ENCODE measurements around the gene GNAS-AS1.

Gene GNAS-AS1

DNA sequence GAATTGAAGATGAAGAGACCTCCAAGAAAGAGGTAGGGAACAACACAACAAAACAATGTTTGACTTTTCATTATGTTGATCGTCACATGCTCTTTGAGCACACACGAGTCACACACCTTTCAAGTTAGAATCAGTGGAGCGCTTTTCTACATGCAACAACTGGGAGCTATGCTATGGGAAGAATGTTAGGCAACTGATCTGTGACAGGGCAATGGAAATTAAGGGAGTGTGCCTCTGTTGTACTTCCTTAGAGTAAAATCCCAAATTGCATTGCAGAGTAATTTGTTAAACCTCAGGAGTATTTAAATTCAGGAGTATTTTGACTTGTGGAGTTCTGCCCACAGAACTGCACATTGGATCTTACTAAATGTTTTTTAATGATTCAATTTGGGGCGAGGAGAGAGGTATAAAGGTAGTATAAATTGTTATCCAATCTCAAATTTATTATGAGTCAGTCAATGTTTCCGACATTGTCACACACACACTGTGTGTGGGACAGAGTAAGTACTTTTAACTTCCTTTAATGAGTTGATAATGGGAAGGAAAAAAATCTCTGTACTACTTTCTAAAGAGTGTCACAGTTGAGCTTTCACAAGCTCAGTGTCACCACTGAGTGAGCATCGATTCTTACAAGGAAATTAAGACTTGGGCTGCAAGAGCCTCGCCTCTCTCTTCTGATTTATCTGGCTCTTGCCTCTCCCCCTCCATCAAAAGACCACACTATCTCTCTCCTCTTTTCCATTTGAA is 12.5 kb upstream of the GNAS-AS1 start:
- no peak for DNase-seq (ENCODE audit: low read depth in 3 of 3, low spot score in 1 of 3)

DNA sequence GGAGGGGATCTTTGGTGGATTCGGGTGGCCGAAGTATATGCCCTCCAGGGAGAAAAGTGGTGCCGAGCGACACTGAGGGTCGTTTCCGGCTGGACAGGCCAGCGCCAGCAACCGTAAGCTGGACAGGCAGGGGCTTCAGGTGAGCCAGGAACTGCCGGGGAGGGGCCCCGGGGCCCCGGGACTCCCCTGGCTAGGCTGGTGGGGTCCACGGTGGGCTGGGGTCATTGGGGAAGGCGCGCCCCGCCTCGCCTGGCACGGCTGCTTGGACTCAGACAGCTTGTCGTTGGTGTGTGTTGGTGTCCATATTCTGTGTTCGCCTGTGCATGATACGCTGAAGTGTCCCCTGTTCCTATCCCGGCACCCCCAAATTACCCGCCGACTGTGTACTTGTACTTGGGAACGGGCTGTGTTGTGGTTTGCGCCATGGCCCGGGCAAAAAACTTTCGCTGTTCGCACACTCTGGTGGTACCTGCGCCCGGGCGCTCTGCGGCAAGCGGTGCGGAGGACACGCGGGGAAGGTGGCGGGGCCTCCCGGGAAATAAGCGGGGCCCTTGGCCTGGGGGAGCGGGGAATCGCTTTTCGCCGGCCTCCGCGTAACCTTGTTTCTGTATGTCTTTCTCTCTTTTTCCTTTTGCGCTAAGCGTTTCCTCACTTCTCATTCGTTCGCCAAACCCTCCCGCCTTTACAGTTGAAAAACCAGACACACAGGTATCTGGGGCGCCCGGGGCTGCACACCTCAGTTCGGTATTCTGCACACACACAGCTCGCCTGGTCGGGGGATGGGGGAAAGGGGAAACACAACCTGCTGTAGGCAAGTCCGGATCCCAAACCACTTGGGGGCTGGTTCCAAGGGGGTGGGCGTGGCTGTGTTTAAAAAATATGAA is 5.0 kb upstream of the GNAS-AS1 start:
- no peak for DNase-seq (ENCODE audit: low read depth in 3 of 3, low spot score in 1 of 3)

DNA sequence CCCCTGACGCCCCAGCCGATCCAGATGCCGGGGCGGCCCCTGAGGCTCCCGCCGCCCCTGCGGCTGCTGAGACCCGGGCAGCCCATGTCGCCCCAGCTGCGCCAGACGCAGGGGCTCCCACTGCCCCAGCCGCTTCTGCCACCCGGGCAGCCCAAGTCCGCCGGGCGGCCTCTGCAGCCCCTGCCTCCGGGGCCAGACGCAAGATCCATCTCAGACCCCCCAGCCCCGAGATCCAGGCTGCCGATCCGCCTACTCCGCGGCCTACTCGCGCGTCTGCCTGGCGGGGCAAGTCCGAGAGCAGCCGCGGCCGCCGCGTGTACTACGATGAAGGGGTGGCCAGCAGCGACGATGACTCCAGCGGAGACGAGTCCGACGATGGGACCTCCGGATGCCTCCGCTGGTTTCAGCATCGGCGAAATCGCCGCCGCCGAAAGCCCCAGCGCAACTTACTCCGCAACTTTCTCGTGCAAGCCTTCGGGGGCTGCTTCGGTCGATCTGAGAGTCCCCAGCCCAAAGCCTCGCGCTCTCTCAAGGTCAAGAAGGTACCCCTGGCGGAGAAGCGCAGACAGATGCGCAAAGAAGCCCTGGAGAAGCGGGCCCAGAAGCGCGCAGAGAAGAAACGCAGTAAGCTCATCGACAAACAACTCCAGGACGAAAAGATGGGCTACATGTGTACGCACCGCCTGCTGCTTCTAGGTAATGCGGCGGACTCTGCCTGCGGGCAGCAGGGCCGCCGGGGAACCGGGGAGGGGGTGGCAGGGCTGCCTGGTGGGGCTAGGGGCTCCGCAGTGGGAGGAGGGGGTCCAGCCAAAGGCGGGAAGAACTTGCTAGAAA is 4.2 kb upstream of the GNAS-AS1 start:
- no peak for DNase-seq (ENCODE audit: low read depth in 3 of 3, low spot score in 1 of 3)

DNA sequence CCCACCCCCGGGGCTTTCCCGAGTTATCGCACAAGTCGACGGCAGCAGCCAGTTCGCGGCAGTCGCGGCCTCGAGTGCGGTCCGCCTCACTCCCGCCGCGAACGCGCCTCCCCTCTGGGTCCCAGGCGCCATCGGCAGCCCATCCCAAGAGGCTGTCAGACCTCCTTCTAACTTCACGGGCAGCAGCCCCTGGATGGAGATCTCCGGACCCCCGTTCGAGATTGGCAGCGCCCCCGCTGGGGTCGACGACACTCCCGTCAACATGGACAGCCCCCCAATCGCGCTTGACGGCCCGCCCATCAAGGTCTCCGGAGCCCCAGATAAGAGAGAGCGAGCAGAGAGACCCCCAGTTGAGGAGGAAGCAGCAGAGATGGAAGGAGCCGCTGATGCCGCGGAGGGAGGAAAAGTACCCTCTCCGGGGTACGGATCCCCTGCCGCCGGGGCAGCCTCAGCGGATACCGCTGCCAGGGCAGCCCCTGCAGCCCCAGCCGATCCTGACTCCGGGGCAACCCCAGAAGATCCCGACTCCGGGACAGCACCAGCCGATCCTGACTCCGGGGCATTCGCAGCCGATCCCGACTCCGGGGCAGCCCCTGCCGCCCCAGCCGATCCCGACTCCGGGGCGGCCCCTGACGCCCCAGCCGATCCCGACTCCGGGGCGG is 3.4 kb upstream of the GNAS-AS1 start:
- DNase-seq (ENCODE audit: low read depth in 3 of 3, low spot score in 1 of 3) = no peak

DNA sequence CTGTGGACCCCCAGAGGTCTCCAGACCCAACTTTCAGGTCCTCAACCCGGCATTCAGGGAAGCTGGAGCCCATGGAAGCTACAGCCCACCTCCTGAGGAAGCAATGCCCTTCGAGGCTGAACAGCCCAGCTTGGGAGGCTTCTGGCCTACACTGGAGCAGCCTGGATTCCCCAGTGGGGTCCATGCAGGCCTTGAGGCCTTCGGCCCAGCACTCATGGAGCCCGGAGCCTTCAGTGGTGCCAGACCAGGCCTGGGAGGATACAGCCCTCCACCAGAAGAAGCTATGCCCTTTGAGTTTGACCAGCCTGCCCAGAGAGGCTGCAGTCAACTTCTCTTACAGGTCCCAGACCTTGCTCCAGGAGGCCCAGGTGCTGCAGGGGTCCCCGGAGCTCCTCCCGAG is 2.8 kb upstream of the GNAS-AS1 start:
- no peak for DNase-seq (ENCODE audit: low read depth in 3 of 3, low spot score in 1 of 3)

DNA sequence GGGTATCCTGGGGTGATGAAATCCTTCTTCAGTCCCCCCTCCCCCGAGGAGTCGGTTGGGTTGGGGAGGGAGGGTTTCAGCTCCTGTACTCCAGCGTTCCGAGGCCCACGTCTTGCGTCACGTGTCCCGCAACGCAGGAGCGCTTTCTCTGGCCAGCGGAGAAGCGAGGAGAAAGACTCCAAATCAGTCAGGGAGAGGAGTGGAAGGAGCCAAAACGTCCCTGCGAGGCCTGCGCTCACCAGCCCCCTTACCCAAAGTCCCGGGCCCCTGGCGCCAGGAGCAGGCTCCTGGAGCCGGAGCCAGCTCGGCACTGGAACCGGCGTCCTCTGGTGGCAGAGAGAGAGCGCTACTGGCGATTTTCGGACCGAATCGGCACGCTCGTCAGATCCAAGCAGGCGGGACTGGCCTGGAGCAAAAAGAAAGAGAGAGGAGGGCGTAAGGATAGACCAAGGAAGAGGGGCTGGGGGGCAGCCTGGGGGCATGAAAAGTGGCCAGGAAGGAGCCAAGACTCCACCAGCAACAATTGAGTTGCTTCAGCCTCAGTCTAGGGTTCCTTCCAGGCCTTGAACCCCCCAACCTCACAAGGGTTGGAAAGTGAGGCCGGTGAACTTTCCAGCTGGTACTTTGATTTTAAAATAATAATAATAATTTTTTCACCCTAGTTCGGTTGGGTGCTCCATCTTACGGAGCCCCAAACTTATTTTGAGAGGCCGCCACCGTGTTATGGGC is 2.0 kb upstream of the GNAS-AS1 start, which contains the start of gene GNAS:
GNAS (plus strand) TSS at position 174 of the 729 bp plus-strand sequence.
- DNase-seq (ENCODE audit: low read depth in 3 of 3, low spot score in 1 of 3) = peak in 1 of 3 donors; percentile 37

DNA sequence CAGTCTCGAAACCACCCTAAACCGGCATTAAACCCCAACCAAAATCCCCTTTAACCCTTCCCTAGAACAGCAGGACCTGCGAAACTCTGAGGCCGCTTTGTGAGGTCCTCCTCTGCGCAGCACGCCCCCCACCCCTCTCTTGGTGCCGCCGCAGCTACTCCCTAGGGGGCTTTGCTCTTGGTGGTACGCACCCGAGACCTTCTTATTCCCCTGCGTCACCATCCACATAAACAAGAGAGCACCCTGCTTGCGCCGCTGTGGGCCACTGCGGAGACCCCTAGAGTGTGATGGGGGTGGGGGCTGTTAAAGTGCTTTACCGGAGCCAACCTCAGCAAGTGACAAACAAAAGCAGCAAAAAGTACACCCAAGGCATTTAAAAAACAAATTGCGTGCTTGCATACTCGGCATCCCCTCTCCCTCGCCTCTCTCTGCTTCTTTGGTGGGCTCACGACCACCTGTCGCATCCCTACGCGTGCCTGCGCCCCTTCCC is 1.3 kb upstream of the GNAS-AS1 start:
- DNase-seq (ENCODE audit: low read depth in 3 of 3, low spot score in 1 of 3) = no peak

DNA sequence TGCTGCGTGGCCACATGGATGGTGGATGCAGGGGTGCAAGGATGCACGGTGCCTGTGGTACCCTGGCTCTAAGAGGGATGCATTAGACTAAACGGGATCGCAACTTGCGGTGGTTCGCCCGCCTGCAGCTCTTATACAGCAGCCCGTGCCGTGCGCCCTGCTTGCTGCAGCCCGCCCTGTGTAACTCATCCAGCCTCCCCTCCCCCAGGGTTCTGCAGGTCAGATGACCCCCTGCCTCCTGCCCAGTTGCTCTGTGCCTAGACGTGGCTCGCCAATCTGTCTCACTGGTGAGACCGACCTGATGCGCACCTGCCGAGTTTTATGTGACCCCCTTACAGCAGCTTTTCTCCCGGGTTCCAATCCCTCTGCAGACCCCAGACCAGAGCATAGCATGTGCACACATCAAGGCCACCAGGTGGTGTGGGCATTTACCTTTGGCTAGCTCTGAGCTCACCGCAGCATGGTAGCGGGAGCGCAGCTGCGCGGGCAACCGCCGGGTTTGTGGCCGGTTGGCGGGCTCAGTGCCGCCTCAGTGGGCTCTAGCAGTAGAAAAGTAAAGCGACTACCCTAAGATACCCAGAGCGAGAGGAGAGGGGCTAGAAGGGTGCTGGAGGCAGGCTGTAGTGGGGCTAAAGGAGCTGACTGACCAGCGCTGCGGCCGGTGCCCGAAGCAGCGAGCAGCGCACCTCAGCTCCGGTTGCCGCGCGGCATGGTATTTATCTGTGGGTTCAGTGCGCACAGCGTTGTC is 693 bp upstream of the GNAS-AS1 start:
- no peak for DNase-seq (ENCODE audit: low read depth in 3 of 3, low spot score in 1 of 3)

DNA sequence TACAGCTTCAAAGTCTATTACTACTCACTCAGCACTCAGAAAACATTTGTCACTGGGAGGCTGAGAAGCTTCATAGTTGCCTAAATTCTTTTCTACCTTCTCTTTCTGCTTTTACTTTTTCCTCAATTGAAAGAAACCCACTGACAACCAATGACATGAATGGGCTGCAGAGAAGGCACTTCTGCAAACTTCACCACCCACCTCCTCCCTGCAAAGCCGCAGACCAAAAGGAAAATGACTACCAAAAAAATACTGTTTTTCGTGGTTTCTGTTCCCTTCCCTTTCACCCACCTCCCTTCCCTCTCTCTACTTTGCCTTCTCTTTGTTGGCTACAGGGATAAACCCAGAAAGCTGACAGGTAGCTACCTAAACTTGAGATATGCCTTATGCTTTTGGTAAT is 3.2 kb downstream of the GNAS-AS1 start:
- no peak for DNase-seq (ENCODE audit: low read depth in 3 of 3, low spot score in 1 of 3)

DNA sequence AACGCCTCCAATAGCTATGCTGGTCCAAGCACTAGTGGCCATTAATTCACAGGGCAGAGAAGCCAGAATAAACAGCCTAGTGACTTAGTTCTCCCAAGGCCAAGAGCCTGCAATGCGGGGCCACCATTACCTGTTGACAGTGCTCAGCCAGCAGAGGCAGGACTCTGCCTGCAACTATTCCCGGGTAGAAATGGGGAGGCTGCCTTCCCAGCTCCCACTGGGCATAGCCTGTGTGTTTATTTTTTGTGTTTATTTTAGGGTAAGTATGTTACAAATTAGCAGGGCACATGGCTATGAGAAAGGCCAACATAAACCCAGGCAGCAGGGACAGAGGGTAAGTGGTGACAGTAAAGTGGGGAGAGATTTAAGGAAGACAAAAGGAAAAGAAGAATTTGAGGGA is 5.0 kb downstream of the GNAS-AS1 start:
- no peak for DNase-seq (ENCODE audit: low read depth in 3 of 3, low spot score in 1 of 3)

DNA sequence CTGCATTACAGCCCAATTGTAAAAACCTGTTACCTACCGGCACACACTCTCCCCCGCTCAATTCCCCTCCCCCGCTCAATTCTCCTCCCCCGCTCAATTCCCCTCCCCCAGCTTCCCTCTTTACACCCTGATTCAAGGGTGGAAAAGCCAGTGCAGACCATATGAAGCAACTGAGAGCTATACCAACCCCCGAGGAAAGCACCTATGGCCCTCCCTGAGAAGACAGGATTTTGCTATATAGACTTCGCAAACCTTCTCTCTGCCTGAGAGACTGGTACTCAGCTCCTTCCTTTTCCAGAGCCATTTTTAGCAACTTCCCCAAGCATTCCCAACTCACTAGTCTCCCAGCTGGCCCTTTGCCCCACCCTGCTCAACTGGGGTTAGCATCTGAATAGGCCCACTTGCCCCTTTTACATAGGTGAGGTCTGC is 7.6 kb downstream of the GNAS-AS1 start:
- DNase-seq (ENCODE audit: low read depth in 3 of 3, low spot score in 1 of 3) = no peak

DNA sequence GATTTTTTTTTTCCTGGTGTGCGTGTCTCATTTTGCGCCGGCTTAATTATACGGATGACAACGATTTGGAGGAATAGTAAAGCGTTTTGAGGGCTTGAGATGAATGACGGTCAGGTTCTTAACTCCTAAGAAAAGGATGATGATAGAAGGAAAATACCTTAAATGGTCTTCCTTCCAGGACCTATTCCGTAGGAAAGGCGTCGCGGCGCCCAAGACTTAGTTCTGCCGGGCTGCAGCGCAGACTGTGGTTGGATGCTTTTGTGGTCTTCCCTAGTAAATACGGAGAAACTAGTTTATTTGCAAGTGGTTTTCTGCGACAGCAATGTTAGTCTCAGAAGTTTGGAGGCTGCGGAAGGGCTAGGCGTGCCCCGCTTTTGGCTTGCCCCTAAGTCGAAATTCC is 8.4 kb downstream of the GNAS-AS1 start:
- no peak for DNase-seq (ENCODE audit: low read depth in 3 of 3, low spot score in 1 of 3)

DNA sequence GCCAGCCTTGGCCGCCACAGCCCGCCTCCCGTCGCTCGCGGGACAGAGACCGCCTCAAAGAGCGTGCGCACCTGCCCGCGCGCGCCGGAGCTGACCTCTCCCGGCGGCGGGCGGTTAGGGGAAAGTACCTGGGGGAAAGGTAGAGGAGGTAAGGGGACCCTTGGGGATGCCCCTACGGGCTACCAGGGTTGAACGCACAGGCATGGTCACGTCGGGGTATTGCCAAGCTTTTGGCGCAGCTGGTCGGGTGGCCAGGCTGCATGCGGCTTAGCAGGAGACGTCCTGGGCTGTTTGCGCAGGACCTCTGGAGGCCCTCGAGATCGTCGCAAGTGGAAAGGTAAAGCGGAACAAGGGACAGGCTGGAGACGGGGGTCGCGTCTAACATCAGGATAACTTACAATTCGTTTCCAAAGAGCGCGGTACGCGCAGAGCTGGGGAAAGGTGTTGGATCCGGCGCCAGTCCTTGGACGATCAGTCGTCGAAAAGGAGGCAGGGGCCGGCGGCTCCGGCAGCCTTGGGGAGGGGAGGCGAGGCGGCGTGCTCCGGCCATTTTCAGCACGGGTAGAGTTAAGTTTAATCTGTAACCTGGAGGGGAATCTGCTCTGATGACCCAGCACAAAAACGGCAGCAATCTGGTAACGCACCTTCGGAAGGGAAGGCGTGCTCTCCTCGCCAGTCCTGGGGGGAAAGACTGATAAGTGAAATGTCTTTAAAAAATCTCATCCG is 9.0 kb downstream of the GNAS-AS1 start:
- no peak for DNase-seq (ENCODE audit: low read depth in 3 of 3, low spot score in 1 of 3)

DNA sequence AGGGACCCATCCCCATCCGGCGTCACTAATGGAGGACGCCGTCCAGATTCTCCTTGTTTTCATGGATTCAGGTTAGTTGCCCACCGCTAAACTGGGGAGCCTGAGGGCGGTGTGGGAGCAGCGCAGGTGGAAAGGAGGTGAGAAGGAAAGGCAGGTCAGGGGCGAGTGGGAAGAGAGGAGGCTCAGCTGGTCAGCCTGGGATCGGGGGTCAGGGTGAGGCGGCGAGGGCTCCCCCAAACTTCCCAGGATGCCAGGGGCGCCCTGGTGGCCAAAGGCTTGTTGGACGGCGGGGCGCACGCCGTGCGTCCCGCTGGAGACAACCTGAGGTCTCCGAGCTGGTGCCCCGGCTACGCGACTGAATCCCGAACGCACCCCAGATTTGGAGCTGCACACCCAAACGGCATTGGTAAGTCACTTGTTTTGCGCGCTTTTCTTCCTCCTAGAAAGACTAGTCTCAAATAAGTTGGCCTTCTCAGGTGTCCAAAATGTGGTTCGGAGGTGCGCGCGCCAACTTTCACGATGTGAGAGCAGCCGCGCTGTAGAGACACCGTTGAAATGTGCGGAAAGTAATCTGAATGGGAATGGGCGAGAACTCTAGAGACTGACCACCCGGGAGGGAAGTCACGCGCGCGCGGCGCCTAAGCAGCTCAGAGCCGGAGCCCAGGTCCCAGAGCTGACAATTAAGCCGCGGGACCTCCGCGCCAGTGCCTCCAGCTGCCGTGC is 9.7 kb downstream of the GNAS-AS1 start:
- no peak for DNase-seq (ENCODE audit: low read depth in 3 of 3, low spot score in 1 of 3)

DNA sequence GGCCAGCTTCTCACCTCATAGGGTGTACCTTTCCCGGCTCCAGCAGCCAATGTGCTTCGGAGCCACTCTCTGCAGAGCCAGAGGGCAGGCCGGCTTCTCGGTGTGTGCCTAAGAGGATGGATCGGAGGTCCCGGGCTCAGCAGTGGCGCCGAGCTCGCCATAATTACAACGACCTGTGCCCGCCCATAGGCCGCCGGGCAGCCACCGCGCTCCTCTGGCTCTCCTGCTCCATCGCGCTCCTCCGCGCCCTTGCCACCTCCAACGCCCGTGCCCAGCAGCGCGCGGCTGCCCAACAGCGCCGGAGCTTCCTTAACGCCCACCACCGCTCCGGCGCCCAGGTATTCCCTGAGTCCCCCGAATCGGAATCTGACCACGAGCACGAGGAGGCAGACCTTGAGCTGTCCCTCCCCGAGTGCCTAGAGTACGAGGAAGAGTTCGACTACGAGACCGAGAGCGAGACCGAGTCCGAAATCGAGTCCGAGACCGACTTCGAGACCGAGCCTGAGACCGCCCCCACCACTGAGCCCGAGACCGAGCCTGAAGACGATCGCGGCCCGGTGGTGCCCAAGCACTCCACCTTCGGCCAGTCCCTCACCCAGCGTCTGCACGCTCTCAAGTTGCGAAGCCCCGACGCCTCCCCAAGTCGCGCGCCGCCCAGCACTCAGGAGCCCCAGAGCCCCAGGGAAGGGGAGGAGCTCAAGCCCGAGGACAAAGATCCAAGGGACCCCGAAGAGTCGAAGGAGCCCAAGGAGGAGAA is 10.5 kb downstream of the GNAS-AS1 start:
- DNase-seq (ENCODE audit: low read depth in 3 of 3, low spot score in 1 of 3) = no peak

DNA sequence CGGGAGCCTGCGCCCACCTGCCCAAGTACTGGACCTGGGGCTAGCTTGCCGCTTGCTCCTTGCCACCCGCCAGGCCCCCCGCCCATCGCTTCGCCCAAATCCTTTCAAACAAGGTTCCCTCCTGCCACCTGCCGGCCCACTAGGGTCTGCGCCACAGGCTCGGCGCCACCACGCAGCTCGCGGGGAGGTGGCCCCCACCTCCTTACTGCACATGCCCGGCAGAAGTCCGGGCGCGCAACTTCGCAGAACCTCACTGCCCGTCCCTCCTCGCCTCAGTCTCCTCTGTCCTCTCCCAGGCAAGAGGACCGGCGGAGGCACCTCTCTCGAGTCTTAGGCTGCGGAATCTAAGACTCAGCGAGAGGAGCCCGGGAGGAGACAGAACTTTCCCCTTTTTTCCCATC is 11.2 kb downstream of the GNAS-AS1 start:
- no peak for DNase-seq (ENCODE audit: low read depth in 3 of 3, low spot score in 1 of 3)

DNA sequence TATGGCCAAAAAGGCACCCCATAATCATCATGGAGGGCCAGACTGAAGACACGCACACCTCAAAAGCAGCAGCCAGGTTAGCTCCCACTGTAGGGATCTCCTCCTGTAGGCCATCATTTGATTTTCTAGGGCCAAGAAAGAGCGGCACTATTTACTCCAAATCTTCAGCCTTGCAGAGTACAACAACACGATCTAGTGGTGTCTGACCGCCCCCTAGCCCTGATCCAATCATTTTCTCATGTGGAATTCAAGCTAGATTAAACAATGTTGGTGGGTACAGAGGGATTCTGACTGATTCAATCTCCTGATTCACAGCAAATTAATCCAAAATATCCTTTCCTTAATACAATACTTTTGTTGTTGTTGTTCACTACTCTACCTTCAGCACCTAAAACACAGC is 12.5 kb downstream of the GNAS-AS1 start:
- DNase-seq (ENCODE audit: low read depth in 3 of 3, low spot score in 1 of 3) = no peak

Data from stimulated activated CD4-positive, alpha-beta T cell treated with anti-CD3 and anti-CD28 coated beads, TNF-alpha, amount 100 ng/mL, for 1 hour (primary cell).